CMK (cell line): ENCODE results near the gene ACAP3.

Experiments used
- DNase-seq: peaks from one replicate; pipeline ENCODE4 v3.0.0-alpha.2; 2010; ENCODE audit warnings: low read depth

The ACAP3 gene, protein sequence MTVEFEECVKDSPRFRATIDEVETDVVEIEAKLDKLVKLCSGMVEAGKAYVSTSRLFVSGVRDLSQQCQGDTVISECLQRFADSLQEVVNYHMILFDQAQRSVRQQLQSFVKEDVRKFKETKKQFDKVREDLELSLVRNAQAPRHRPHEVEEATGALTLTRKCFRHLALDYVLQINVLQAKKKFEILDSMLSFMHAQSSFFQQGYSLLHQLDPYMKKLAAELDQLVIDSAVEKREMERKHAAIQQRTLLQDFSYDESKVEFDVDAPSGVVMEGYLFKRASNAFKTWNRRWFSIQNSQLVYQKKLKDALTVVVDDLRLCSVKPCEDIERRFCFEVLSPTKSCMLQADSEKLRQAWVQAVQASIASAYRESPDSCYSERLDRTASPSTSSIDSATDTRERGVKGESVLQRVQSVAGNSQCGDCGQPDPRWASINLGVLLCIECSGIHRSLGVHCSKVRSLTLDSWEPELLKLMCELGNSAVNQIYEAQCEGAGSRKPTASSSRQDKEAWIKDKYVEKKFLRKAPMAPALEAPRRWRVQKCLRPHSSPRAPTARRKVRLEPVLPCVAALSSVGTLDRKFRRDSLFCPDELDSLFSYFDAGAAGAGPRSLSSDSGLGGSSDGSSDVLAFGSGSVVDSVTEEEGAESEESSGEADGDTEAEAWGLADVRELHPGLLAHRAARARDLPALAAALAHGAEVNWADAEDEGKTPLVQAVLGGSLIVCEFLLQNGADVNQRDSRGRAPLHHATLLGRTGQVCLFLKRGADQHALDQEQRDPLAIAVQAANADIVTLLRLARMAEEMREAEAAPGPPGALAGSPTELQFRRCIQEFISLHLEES

DNA sequence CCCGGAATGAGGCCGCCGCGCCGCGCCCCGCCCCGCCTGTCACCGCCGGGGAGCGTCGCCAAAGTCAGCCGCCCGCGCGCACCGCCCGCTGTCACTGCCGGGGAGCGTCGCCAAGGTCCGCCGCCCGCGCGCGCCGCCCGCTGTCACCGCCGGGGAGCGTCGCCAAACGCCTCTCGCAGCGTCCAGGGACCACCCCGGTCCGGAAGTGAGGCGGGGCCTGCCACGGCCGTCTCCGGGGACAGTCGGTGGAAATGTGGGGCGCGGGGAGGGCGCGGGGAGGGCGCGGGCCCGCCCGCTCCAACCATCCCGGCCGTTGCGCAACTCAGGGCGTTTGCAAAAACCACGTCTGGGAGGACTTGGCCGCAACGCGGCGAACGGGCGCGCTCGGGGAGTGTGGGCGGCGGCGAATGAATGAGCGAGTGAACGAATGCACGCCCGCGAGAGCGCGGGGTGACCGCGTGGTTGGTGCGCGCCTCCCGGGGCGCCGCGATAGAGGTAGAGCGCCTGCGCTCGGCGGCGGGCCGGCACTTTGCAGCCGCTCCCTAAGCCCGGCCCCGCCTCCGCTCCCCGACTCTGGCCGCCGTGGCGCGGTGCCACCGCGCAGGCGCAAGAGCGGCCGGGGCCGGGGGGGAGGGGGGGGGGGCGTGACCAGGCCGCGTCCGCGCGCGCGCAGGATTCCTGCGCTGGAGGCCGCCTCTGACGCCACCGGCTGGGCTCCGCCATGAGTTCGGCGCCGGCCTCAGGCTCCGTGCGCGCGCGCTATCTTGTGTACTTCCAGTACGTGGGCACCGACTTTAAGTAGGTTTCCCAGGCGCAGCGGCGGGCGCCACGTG lies at the start of gene ACAP3, which contains the start of gene PUSL1:
Gene ACAP3 (minus strand): TSS at position 8 of the 833 bp plus-strand sequence. CDS start 115 bp downstream, outside the sequence.
Gene PUSL1 (plus strand): TSS at position 675 of the 833 bp plus-strand sequence. CDS start 47 bp downstream, at position 722.
- peak; percentile 89 for DNase-seq

GRCh38 chr1:1356796-1357401 lies 49.2 kb upstream of the ACAP3 start:
- no peak for DNase-seq

- DNase-seq, result no peak
Measured at GRCh38 chr1:1356166-1356795, 48.6 kb upstream of the ACAP3 start.

DNA sequence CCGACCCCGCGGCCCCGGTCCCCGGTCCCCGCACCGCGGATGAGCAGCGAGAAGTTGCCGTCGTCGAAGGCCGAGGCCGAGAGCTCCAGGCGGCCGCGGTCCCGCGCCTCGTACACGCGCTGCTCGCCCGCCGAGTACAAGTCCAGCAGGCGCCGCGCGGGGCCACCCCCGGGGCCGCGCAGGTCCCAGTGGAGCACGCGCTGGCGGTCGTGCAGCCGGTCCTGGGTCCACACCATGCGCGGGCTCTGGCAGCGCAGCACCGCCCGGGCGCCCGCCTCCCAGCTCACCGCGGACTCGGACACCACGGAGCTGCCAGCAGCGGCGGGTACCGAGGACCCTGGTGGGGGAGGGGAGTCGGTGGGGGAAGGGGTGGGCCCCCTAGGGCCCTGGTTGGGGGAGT lies 47.7 kb upstream of the ACAP3 start:
- DNase-seq, result no peak

GRCh38 chr1:1354271-1355247 lies 46.8 kb upstream of the ACAP3 start:
- no peak for DNase-seq

DNA sequence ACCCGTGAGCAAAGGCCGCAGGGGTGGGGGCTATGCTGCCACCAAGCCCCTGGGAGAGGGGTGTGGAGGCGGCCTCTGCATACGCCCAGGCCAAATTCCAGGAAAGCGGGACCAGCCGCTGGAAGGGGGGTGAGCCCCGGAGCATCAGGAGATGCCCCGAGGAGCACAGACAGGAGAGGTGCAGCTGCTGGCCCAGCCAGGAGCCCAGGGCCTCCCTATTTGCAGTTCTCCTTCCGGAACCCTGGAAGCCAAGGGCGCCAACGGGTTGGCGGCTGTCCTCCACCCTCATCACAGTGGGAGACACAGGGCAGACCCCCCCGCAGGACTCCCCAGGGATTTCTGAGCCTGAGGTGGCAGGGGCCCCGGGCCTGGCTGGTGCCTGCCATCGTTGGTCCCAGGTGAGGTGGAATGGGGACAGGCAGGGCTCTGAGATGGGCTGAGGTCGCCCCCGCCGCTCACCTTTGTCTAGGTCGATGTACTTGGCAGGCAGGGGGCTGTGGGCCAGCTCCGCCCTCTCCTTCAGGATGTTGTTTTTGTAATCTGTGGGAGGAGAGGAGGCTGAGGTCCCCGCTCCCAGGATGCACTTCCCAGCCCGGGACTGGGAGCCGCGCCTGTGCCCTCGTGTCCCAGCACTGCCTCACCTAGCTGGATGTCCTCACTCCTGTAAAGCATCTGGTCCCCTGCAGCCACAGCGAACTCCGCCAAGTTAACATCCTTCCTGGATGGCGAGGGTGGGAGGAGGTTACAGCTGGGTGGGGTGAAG lies 45.8 kb upstream of the ACAP3 start:
- DNase-seq, result no peak

- no peak for DNase-seq
Measured at GRCh38 chr1:1352786-1353388, 45.2 kb upstream of the ACAP3 start.

GRCh38 chr1:1351511-1352427 lies 44.0 kb upstream of the ACAP3 start:
- no peak for DNase-seq

DNA sequence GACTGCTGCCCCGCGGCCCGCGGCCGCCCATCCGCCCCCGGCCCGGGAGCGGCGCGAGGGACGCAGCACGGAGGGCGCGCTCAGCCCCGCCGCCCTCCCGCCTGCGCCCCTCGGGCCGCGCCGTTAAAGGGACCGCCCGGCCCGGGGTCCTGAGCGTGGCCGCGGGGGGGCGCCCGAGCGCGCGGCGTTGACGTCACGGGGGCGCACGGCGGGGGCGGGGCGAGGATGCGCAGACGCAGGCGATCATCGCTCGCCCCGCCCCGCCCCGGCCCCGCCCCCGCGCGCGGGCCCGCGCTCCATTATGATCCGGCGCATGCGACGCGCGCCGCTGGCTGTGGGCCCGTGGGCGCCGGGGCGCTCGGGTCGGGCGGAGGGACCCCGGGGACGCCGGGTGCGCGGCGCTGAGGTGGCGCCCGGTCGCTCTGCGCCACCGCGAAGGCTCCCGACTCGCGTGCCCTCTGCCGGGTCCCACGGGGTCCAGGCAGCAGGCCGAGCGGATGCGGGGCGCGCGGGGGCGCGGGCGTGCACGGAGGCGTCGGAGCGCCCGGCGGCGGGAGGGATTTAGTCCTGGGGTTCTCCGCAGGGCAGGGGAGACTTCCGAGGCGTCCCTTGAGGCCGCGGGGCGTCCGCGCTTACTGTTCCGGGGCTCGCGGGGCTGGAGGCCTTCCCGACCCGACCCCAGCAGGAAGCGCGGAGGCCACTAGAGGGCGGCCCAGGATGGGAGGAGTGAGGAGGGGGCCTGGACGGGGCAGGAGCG lies 41.7 kb upstream of the ACAP3 start, which contains the start of gene DVL1:
Gene DVL1 (minus strand): TSS at position 163 of the 757 bp plus-strand sequence. CDS start 353 bp downstream, outside the sequence.
- DNase-seq, result peak; percentile 66

- no peak for DNase-seq
Measured at GRCh38 chr1:1348420-1349255, 40.9 kb upstream of the ACAP3 start.

DNA sequence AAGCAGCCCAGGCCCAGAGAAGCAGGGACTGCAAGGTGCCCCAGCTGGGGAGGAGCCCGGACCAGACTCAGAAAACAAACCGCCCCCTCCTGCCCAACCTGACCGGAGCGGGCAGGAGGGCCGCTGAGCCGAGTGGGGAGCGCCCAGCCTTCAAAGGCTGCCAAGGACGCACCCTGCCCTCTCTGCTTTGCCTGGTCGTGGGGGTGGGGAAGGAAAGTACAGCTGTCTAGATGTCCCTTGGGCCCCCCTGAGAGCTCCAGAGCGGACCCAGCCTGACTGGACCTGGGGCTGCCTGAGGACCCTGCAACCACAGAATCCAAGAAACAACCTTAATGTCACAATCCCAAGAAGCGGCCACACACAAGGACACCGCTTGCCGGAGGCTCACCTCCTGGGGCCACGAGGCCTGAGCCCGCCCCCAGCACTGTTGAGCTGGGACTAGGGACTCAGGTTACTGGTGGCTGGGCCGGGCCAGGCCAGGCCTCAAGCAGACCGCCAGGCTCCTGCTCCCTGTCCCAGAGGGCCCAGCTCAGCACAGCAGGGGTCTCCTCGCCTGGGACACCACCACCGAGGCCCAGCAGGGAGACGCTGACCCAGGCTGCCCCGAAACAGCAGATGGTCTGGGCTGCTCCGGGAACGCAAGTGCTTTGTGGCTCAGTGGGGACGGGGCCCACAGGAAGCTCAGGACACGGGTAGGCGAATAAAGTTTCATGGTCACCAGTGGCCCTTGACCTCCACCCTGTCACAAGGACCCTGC lies 40.1 kb upstream of the ACAP3 start:
- no peak for DNase-seq

- no peak for DNase-seq
Measured at GRCh38 chr1:1347026-1347595, 39.4 kb upstream of the ACAP3 start.

DNA sequence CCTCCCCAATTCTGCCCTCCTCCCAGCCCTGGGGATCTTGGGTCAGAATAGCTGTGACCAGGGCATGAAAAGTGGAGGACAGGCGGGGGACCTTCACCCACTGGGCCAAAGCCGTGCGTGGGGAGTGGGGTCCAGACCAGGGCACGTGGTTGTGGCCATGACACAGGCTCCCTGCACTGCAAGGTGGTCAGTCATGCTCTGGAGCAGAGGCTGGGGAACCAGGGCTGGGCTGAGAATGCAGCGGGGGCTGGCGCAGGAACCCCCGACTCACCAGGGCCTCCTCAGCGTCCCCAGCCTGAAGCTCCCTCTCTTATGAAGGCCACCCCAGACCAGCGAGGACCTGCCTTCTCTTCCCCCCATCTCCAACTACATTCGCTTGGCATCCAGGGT lies 38.8 kb upstream of the ACAP3 start:
- no peak for DNase-seq

GRCh38 chr1:1345860-1346500 lies 38.2 kb upstream of the ACAP3 start:
- no peak for DNase-seq
